AG09309 (cell line): ENCODE results near the gene FUOM.

ENCODE experiments used
- DNase-seq: peaks from one replicate; pipeline ENCODE4 v3.0.0-alpha.2; 2010; ENCODE audit warnings: low read depth
- H3K4me3 ChIP-seq: 2 replicates; pipeline ENCODE4 v1.5.1; 2011; ENCODE audit warnings: mild to moderate bottlenecking, low read depth, low read length, moderate library complexity; ENCODE audit not compliant: control insufficient read depth
- CTCF ChIP-seq: IDR thresholded peaks from 2 replicates; pipeline ENCODE4 v1.5.1; 2011; ENCODE audit warnings: mild to moderate bottlenecking, low read depth, low read length, inconsistent platforms; ENCODE audit not compliant: insufficient read depth, control insufficient read depth; ENCODE audit errors: missing control alignments

Gene FUOM

DNA sequence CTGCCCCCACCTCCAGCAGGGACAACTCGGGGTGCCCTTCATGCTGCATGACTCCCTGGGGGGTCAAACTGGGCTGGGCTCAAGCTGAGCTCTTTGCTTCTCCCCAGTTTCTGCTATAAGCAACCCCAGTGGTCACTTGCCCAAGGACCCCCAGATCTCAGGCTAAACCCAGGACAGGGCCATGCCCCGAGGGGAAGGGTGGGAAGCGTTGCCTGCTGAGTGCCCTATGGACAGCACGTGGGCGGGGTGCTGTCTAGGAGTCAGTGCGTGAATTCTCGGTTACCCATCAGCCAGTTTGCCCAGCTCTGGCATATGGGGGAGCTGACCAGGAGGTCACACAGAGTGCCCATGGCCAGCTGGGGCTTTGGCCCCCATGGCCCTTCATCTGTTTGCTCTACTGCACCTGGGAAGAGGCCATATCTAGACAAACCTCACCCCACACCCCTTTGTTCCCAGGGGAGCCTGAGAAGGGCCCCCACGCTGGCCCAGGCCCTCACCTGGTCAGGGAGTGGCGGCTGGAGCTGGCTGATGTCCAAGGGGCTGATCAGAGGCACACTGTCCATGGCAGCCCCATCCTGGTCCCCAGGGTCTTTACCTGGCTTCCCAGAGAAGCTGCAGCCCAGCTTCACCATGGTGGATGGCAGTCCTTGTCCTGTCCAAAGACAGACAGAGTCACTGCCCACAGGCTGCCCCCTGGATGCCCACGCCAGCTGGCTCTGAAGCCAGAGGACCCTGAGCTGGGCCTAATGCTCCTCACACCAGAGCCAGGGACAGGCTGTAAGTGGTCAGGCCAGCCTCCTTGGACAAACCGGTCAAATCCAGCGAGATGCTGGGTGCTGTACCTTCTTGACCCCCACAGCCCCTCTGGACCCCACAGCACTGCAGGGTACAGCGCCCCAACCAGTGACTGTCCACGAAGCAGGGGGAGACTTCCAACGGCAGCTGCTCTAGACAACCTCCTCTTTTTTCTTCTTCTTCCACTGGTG, 29.2 kb downstream of the FUOM start:
- DNase-seq = no peak
- TF ChIP-seq CTCF = no peak
- H3K4me3 ChIP-seq = no peak overlapping the region

DNA sequence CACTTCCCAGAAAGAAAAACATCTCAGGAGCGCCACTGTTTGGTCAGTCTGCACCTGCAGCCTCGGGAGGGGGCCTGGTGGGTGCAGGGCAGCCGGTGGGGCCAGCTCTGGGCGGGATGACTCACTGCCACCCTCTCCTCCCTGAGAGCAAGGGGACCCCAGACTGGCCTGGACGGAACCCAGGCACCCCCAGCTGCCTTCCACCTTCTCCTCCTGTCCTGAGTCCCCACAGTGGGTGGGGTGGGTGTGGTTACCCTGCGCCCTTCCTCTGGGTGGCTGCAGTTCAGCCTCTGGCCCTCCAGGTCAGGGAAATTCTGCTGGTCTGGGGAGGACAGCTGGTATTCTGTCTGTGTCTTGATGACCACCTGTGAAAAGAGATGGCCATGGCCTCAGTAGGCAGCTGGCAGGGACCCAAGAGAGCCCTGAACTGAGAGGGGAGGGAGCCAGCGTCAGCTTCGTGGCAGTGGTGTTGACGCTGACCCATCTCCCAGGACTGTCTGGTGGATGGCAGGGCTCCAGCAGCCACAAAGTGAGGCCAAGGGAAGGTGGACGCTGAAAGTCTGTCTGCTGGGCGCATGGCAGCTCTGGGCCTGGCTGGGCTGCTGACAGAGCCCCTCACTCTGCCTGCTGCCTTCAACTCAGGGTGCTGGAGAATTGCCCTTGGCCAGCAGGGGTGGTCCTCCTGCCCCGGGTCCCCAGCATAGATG, 30.0 kb downstream of the FUOM start:
- H3K4me3 ChIP-seq = no peak overlapping the region
- TF ChIP-seq CTCF = no peak
- DNase-seq = no peak

DNA sequence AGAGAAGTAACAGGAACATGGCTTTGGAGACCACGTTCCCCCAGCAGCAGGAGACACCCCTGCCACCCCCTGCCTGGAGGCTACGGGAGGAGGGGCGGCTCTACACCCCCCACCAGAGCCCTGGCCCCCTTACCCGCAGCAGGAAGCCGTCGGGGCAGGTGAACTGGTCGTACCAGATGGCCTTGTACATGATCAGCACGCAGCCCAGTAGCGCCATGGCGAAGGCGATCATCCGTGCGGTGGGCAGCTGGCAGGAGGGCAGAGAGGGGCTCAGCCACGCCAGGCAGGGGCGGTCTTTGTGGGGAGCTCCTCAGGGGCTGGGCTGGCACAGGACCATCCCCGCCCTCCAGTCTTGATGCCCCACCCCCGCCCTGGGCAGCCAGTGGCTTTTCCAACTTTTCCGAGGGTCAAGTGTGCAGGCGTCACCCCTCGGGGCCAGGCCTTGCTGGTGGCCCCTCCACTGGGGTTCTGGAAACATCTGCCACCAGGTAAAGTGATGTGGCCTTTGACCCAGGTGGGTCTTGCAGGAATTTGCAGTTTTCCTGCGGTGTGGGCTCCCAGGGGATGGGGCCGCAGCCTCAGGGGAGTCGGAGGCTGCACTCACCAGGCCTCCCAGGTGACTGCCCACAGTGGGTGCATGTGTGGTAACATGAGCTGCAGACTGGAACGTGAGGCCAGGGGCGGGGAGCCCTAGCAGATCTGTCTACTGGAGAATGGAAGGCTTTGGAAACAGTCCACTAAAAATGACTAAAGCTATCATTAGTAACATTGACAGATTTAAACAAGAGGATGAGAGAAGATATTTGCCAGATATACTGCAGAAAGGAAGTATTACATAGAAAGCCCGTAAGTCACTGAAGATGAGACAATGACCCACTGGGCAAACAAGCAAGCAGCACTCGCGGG, 30.8 kb downstream of the FUOM start:
- no peak for DNase-seq
- H3K4me3 ChIP-seq = no peak overlapping the region
- TF ChIP-seq CTCF = no peak

GRCh38 chr10:133326223-133326551, 31.6 kb downstream of the FUOM start:
- DNase-seq = no peak
- peak overlapping the region; percentile 16; the same call in 1 of the 2 replicates for H3K4me3 ChIP-seq
- TF ChIP-seq CTCF = no peak

GRCh38 chr10:133325440-133326222, 32.2 kb downstream of the FUOM start:
- no peak for TF ChIP-seq CTCF
- peak overlapping the region; percentile 38 for H3K4me3 ChIP-seq
- DNase-seq = no peak
